Right renal pelvis (tissue), 4 donors: ENCODE data around the gene BRMS1L. TPM values are rescaled to one million over a fixed set of nuclear protein-coding genes. Genes with fewer than 3 reads are reported as not detected.
A peak's percentile ranks its signal among the peaks of the same experiment; 100 is the strongest.

Experiments
- DNase-seq, 4 donors: peaks; one replicate each; pipeline ENCODE4 v3.0.0-alpha.2; 2013; ENCODE audit warnings: low read depth in 4 of 4, low spot score in 3 of 4, missing footprints in 1 of 4
- polyA plus RNA-seq, 4 donors: library from polyadenylated mRNA; unstranded; fragments of 120-200 nt; gene quantifications; one replicate each; pipeline ENCODE4 v1.2.1, GENCODE V29; 2013; ENCODE audit not compliant: insufficient read length in 4 of 4

BRMS1L gene
- polyA plus RNA-seq, 4 donors = 18.7 to 21.5 (median 20.5) TPM

GRCh38 chr14:35865611-35866324 lies 39.6 kb downstream of the BRMS1L start:
- no peak for DNase-seq

- no peak for DNase-seq
These were observed 40.6 kb downstream of the BRMS1L start for GRCh38 chr14:35866595-35867279.

DNA sequence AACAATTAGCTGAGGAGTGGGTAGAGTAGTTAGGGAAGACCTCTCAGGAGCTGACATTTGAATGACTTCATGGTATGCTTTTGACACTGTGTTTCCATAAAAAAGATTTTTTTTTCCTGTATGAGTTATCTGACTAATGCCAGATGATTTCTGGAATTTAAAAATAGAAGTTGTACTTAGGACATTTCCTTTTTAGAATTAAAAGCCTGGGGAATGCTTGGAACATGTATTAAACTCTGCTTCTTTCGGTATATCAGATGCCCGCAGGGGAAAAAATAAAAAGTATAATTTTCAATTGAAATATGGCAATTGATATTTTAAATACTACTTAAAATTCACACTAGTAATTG lies 41.1 kb downstream of the BRMS1L start:
- DNase-seq = no peak

DNA sequence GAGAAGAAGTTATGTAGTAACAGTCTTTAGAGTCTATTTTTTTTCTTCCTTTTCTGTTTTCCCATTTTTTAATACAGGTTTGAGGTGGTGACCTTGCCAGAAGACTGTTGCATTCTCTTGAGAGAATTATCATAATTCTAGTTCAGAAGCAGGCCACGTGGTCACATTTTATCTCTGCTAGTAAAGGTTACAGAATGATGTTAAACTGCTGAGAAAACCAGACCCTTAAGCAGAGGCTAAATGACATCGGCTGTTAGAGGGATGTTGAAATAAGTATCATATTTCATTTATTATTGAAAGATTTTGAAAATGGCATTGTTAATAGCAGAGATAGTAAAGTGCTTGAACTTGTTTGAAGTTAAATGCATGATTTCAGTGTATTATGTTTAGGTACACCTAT lies 49.2 kb downstream of the BRMS1L start:
- DNase-seq = no peak

- DNase-seq = no peak
These were observed 51.1 kb downstream of the BRMS1L start for GRCh38 chr14:35877276-35877675.

DNA sequence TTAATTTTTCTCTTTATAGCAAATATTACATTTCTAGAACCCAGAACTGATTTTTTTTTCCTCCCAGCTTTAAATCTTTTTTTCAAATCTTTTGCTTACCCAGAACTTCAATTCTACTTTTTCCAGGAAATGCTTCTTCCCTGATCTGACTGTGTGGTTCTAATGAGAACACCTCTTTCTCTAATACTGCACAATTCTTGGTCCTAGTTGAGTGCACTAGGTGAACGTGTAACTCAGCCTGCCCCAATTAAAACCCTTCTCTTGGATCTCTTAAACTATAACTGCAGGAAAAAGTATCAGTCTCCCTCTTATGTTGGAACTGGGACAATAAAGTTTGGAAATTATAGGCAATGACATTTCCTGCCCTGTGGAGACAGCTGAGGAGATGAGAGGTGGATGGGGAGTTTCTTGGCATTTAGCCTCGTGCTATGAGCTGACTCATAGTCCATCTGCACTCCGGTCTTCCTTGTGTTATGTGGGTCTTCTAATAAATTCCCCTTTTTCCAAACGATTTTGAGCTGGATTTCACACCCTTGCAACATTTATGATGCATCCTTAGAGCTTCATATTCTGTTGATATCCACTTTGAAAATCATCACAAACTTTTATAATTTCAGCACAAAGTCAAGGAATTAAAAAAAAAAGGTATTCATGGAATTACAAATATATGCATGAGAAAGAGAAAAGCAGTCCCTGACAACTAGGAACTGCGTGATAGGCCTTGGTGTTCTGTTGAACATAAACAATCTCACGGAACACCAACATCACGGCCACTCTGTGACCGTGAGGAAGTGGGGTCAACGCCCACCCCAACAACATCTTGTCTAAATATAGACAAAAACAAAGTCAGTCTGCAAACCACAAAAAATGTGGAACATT lies 52.4 kb downstream of the BRMS1L start:
- DNase-seq = no peak

- no peak for DNase-seq
These were observed 53.1 kb downstream of the BRMS1L start for GRCh38 chr14:35879151-35879648.

GRCh38 chr14:35879654-35880249 lies 53.6 kb downstream of the BRMS1L start:
- peak in 1 of 4 donors; percentile 7 for DNase-seq

DNA sequence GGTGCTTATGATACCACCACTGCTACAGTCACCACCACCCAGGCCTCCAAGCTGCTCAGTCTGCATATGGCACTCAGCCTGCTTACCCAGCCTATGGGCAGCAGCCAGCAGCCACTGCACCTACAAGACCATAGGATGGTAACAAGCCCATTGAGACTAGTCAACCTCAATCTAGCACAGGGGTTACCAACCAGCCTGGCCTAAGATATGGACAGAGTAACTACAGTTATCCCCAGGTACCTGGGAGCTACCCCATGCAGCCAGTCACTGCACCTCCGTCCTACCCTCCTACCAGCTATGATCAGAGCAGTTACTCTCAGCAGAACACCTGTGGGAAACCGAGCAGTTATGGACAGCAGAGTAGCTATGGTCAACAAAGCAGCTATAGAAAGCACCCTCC lies 55.1 kb downstream of the BRMS1L start:
- no peak for DNase-seq

GRCh38 chr14:35883677-35884293 lies 57.6 kb downstream of the BRMS1L start:
- DNase-seq = peak in 1 of 4 donors; percentile 10

GRCh38 chr14:35890308-35890707 lies 64.2 kb downstream of the BRMS1L start:
- DNase-seq = no peak

- DNase-seq = no peak
These were observed 69.1 kb downstream of the BRMS1L start for GRCh38 chr14:35895256-35895655.

DNA sequence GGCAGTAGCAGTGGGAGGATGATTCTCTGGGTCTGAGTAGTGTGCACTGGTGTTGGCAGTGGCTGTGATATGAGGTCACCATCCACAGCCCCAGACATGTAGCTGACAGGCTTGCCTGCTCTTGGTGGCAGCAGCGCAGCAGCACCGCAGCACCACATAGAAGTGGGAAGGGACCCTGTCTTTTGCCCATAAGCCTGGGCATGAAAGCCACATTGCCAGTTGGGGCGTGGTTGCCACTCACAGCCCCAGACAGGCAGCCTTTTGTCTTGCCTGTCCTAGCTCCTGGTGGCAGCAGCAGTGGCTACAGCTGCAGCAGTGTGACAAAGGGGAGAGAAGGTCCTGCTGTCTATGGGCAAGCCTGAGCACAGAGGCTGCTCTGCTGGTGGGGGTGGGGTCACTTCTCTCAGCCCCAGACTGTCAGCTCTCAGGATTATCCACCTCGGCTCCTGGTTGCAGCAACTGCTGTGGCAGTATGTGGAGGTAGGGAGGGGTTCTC lies 71.5 kb downstream of the BRMS1L start:
- DNase-seq = no peak

DNA sequence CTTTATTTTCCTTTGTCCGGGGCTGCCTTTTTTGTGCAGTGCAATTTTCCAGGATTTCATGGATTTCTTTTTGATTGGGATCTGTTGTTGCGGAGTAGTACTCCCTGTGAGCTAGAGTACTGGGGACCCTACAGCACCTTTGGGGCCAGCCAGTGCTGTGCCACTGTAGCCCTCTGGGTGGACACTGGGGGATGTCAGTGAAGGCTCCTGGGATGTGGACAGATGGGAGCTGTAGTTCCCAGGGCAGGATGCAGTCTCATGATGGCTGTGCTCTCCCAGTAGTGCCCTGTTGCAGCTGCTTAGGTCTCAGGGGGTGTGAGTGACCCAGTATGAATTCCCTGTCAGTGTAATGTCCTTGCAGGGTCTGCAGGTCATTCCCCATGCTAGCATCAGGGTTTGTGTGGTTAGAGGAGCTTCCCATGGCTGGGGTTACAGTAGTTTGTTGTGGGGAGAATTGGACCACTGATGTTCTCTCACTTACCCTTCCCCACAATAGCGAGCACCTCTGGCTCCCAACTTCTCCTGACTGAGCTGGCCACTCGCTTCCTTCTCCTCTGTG lies 72.2 kb downstream of the BRMS1L start:
- DNase-seq = no peak

DNA sequence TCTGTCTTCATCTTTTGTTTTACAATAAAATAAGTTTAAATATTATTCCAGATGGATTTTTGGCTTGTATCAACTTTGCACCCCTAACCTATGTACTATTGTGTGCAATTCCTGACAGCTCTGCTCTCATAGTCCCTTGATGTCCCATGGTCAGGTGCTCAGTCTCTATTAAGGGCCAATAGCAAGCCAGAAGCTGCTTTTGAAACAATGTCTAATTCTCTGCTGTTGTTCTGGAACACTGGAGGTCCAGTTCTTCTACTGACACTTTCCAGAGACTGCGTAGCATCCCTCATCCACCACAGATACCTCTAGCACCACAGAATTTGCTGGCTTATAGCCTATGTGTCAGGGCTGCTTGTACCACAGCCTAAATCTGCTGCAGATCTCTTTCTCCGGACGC lies 74.6 kb downstream of the BRMS1L start:
- no peak for DNase-seq

- DNase-seq = no peak
These were observed 83.5 kb downstream of the BRMS1L start for GRCh38 chr14:35909665-35910064.

DNA sequence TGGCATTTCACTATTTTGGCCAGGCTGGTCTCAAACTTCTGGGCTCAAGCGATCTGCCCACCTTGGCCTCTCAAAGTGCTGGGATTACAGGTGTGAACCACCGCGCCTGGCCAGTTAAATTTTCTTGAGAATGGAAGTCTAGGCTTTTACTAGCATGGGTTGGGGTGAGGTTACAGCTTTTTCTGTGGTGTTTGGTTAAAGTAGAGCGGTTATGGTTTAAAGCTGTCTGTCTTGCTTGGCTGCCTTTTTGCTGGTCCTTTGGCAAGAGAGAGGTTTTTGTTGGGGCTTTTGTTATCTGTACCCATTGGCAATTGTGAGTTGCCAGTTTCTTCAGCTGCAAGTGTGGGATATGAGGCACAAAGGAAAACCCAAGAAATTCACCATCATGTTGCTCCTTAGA lies 84.1 kb downstream of the BRMS1L start:
- DNase-seq = no peak

DNA sequence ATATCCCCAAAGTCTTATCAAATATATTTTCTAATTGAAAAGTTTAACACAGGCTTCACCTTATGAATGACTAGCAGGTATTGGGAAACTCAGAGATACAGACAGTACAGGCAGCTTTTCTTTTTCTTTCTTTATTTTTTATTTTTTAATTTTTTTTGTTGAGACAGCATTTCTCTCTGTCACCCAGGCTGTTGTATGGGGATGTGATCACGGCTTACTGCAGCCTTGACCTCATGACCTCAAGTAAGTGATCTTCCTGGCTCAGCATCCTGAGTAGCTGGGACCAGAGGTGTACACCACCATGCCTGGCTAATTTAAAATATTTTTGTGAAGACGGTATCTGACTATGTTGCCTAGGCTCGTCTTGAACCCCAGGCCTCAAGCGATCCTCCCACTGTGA lies 85.0 kb downstream of the BRMS1L start:
- no peak for DNase-seq

DNA sequence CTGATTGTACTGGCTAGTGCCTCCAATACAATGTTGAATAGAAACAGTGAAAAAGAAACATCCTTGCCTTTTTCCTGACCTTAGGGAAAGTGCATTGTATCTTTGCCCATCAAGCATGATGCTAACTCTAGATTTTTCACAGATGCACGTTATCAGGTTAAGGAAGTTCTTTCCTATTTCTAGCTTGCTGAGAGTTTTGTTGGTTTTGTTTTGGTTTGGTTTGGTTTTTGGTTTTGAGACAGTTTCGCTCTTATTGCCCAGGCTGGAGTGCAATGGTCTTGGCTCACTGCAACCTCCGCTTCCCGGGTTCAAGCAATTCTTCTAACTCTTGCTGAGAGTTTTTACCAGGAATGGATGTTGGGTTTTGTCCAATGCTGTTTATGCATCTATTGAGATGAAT lies 89.0 kb downstream of the BRMS1L start:
- DNase-seq = no peak

- DNase-seq = no peak
These were observed 89.6 kb downstream of the BRMS1L start for GRCh38 chr14:35915775-35916174.
